ENCODE measurements around the gene CCNT1.

GRCh38 chr12:48750215-48750614 is 33.7 kb upstream of the CCNT1 start:
- TF ChIP-seq CTCF (IDR thresholded peaks at IDR 0.05; ENCODE audit: low read depth, low read length, poor library complexity, severe bottlenecking) (no peak), EZH2phosphoT487 (IDR thresholded peaks at IDR 0.05; ENCODE audit: borderline replicate concordance, low read length) (no peak)

Measured in DOHH2 (cell line).